Muscle layer of duodenum (tissue), 2 donors: ENCODE measurements around the gene ALPI.

Experiments used
- H3K27ac ChIP-seq: one replicate; pipeline ENCODE4 v1.7.0; 2013; ENCODE audit warnings: mild to moderate bottlenecking, low read length
- H3K27me3 ChIP-seq: one replicate; pipeline ENCODE4 v1.7.0; 2013; ENCODE audit warnings: low read depth, mild to moderate bottlenecking, control low read depth, low read length
- H3K36me3 ChIP-seq, 2 donors: one replicate each; pipeline ENCODE4 v1.7.0; 2013; ENCODE audit warnings: low read length in 2 of 2, control low read depth in 1 of 2, mild to moderate bottlenecking in 1 of 2; ENCODE audit not compliant: insufficient read depth in 2 of 2, control insufficient read depth in 1 of 2
- H3K4me1 ChIP-seq, 2 donors: one replicate each; pipeline ENCODE4 v1.7.0; 2013; ENCODE audit warnings: low read length in 2 of 2, mild to moderate bottlenecking in 2 of 2, control low read depth in 1 of 2, moderate library complexity in 1 of 2; ENCODE audit not compliant: insufficient read depth in 2 of 2, control insufficient read depth in 1 of 2
- H3K4me3 ChIP-seq, 2 donors: one replicate each; pipeline ENCODE4 v1.7.0; 2013; ENCODE audit warnings: low read length in 2 of 2, low read depth in 1 of 2, mild to moderate bottlenecking in 1 of 2
- H3K9me3 ChIP-seq, 2 donors: one replicate each; pipeline ENCODE4 v1.7.0; 2013; ENCODE audit warnings: low read length in 2 of 2, control low read depth in 1 of 2, mild to moderate bottlenecking in 1 of 2; ENCODE audit not compliant: control insufficient read depth in 1 of 2
- donor health status: healthy.

The ALPI gene

GRCh38 chr2:232478571-232479340 lies 22.8 kb downstream of the ALPI start:
- Histone ChIP-seq H3K9me3 (no peaks in the 10 kb centered on the region), H3K4me3 (no peak overlapping the region), H3K27ac (no peak overlapping the region), H3K4me1 (no peaks in the 10 kb centered on the region), H3K27me3 (no peaks in the 10 kb centered on the region), H3K36me3 (no peaks in the 10 kb centered on the region)

GRCh38 chr2:232479341-232480200 lies 23.6 kb downstream of the ALPI start:
- no peak overlapping the region for H3K4me3 ChIP-seq
- peaks cover under 1% of the 10 kb centered on the region for H3K27me3 ChIP-seq
- no peaks in the 10 kb centered on the region for H3K4me1 ChIP-seq
- H3K27ac ChIP-seq, result no peak overlapping the region
- H3K9me3 ChIP-seq, result no peaks in the 10 kb centered on the region
- H3K36me3 ChIP-seq, result no peaks in the 10 kb centered on the region

GRCh38 chr2:232480201-232481190 lies 24.5 kb downstream of the ALPI start:
- H3K27me3 ChIP-seq, result peaks cover 10% of the 10 kb centered on the region
- no peak overlapping the region for H3K27ac ChIP-seq
- no peaks in the 10 kb centered on the region for H3K36me3 ChIP-seq
- no peaks in the 10 kb centered on the region for H3K9me3 ChIP-seq
- no peaks in the 10 kb centered on the region for H3K4me1 ChIP-seq
- H3K4me3 ChIP-seq, result no peak overlapping the region

- H3K27me3 ChIP-seq, result peaks cover 15% of the 10 kb centered on the region
- H3K36me3 ChIP-seq, result no peaks in the 10 kb centered on the region
- H3K27ac ChIP-seq, result no peak overlapping the region
- no peak overlapping the region for H3K4me3 ChIP-seq
- no peaks in the 10 kb centered on the region for H3K9me3 ChIP-seq
- H3K4me1 ChIP-seq, result peaks cover 0 to 8% of the 10 kb centered on the region in 2 donors
Observed at GRCh38 chr2:232481322-232482140, 25.6 kb downstream of the ALPI start.

- no peak overlapping the region for H3K4me3 ChIP-seq
- H3K27ac ChIP-seq, result no peak overlapping the region
- H3K36me3 ChIP-seq, result no peaks in the 10 kb centered on the region
- H3K9me3 ChIP-seq, result no peaks in the 10 kb centered on the region
- peaks cover 0 to 19% of the 10 kb centered on the region in 2 donors for H3K4me1 ChIP-seq
- peaks cover 15% of the 10 kb centered on the region for H3K27me3 ChIP-seq
Observed at GRCh38 chr2:232482301-232483238, 26.6 kb downstream of the ALPI start.

GRCh38 chr2:232483311-232483922 lies 27.5 kb downstream of the ALPI start:
- Histone ChIP-seq H3K4me3 (no peak overlapping the region), H3K9me3 (no peaks in the 10 kb centered on the region), H3K27me3 (peaks cover 15% of the 10 kb centered on the region), H3K27ac (no peak overlapping the region), H3K4me1 (peaks cover 0 to 19% of the 10 kb centered on the region in 2 donors), H3K36me3 (no peaks in the 10 kb centered on the region)

GRCh38 chr2:232483923-232484627 lies 28.1 kb downstream of the ALPI start:
- no peak overlapping the region for H3K27ac ChIP-seq
- peaks cover 15% of the 10 kb centered on the region for H3K27me3 ChIP-seq
- no peaks in the 10 kb centered on the region for H3K36me3 ChIP-seq
- no peak overlapping the region for H3K4me3 ChIP-seq
- H3K9me3 ChIP-seq, result no peaks in the 10 kb centered on the region
- peaks cover 0 to 19% of the 10 kb centered on the region in 2 donors for H3K4me1 ChIP-seq

- no peak overlapping the region for H3K27ac ChIP-seq
- H3K36me3 ChIP-seq, result no peaks in the 10 kb centered on the region
- peaks cover 0 to 19% of the 10 kb centered on the region in 2 donors for H3K4me1 ChIP-seq
- H3K27me3 ChIP-seq, result peaks cover 15% of the 10 kb centered on the region
- no peak overlapping the region for H3K4me3 ChIP-seq
- no peaks in the 10 kb centered on the region for H3K9me3 ChIP-seq
Observed at GRCh38 chr2:232484628-232485347, 28.8 kb downstream of the ALPI start.
